ENCODE results near the gene TPRA1. TPM values are rescaled to one million over a fixed set of nuclear protein-coding genes. Genes with fewer than 3 reads are reported as not detected.

The TPRA1 gene
- total and polyA plus RNA-seq, 2 experiments from 2014 or later, result 16.7 to 30.4 TPM

DNA sequence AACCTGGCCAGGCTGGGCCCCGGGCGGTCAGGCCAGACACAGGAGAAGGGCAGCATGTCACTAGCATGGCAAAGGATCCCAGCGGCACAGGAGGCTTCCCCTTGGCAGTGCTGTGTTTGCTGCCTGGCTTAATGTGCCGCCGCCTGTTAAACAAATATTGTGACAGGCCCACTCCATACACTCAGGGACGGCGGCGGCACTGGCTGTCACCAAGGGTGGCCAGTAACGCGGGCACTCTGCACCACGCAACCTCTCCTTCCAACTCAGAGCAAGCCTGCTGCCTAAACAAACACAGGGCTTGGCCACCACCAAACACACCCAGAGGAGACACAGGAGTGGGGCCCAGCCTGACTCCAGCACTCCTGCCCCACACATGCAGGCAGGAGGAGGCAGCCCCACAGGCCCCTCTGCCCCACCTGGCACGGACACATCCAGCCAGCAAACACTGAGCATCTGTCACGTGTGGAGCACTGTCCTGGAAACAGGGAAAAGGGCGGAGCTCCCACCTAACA lies 48.0 kb downstream of the TPRA1 start:
- Mint-ChIP-seq H3K27ac (no peak overlapping the region), H3K27me3 (ENCODE audit: insufficient read depth, low read depth, poor library complexity) (peaks cover 20% of the 10 kb centered on the region), H3K4me3 (no peak overlapping the region), H3K36me3 (ENCODE audit: low read depth) (no peaks in the 10 kb centered on the region), H3K4me1 (peaks cover 15% of the 10 kb centered on the region), H3K9me3 (no peaks in the 10 kb centered on the region)
- no peak overlapping the region for H3K4me3 ChIP-seq
- ATAC-seq (no peak), DNase-seq (ENCODE audit: low spot score) (no peak)
- no peaks in the 10 kb centered on the region for H3K36me3 ChIP-seq (ENCODE audit: insufficient read depth)
- H3K27me3 ChIP-seq (ENCODE audit: insufficient read depth), result peaks cover 9% of the 10 kb centered on the region; the same call in 1 of the 2 replicates
- no peaks in the 10 kb centered on the region for H3K79me2 ChIP-seq (replicated peaks; ENCODE audit: insufficient read depth)
- TF ChIP-seq STAT1 (IDR thresholded peaks at IDR 0.05; ENCODE audit: unreplicated experiment), result no peak
- no peak for TF ChIP-seq ZNF114 (CRISPR knock-in tag; IDR thresholded peaks at IDR 0.05)
- TF ChIP-seq, protein P1, sequence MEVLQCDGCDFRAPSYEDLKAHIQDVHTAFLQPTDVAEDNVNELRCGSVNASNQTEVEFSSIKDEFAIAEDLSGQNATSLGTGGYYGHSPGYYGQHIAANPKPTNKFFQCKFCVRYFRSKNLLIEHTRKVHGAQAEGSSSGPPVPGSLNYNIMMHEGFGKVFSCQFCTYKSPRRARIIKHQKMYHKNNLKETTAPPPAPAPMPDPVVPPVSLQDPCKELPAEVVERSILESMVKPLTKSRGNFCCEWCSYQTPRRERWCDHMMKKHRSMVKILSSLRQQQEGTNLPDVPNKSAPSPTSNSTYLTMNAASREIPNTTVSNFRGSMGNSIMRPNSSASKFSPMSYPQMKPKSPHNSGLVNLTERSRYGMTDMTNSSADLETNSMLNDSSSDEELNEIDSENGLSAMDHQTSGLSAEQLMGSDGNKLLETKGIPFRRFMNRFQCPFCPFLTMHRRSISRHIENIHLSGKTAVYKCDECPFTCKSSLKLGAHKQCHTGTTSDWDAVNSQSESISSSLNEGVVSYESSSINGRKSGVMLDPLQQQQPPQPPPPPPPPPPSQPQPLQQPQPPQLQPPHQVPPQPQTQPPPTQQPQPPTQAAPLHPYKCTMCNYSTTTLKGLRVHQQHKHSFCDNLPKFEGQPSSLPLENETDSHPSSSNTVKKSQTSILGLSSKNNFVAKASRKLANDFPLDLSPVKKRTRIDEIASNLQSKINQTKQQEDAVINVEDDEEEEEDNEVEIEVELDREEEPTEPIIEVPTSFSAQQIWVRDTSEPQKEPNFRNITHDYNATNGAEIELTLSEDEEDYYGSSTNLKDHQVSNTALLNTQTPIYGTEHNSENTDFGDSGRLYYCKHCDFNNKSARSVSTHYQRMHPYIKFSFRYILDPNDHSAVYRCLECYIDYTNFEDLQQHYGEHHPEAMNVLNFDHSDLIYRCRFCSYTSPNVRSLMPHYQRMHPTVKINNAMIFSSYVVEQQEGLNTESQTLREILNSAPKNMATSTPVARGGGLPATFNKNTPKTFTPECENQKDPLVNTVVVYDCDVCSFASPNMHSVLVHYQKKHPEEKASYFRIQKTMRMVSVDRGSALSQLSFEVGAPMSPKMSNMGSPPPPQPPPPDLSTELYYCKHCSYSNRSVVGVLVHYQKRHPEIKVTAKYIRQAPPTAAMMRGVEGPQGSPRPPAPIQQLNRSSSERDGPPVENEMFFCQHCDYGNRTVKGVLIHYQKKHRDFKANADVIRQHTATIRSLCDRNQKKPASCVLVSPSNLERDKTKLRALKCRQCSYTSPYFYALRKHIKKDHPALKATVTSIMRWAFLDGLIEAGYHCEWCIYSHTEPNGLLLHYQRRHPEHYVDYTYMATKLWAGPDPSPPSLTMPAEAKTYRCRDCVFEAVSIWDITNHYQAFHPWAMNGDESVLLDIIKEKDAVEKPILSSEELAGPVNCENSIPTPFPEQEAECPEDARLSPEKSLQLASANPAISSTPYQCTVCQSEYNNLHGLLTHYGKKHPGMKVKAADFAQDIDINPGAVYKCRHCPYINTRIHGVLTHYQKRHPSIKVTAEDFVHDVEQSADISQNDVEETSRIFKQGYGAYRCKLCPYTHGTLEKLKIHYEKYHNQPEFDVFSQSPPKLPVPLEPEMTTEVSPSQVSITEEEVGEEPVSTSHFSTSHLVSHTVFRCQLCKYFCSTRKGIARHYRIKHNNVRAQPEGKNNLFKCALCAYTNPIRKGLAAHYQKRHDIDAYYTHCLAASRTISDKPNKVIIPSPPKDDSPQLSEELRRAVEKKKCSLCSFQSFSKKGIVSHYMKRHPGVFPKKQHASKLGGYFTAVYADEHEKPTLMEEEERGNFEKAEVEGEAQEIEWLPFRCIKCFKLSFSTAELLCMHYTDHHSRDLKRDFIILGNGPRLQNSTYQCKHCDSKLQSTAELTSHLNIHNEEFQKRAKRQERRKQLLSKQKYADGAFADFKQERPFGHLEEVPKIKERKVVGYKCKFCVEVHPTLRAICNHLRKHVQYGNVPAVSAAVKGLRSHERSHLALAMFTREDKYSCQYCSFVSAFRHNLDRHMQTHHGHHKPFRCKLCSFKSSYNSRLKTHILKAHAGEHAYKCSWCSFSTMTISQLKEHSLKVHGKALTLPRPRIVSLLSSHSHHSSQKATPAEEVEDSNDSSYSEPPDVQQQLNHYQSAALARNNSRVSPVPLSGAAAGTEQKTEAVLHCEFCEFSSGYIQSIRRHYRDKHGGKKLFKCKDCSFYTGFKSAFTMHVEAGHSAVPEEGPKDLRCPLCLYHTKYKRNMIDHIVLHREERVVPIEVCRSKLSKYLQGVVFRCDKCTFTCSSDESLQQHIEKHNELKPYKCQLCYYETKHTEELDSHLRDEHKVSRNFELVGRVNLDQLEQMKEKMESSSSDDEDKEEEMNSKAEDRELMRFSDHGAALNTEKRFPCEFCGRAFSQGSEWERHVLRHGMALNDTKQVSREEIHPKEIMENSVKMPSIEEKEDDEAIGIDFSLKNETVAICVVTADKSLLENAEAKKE (CRISPR knock-in tag; IDR thresholded peaks at IDR 0.05), result no peak
- no peak for TF ChIP-seq NANOG (IDR thresholded peaks at IDR 0.05; ENCODE audit: borderline replicate concordance)
- no peak for TF ChIP-seq EZH2 (IDR thresholded peaks at IDR 0.05; ENCODE audit: low read depth, unreplicated experiment)
- TF ChIP-seq, protein P2, sequence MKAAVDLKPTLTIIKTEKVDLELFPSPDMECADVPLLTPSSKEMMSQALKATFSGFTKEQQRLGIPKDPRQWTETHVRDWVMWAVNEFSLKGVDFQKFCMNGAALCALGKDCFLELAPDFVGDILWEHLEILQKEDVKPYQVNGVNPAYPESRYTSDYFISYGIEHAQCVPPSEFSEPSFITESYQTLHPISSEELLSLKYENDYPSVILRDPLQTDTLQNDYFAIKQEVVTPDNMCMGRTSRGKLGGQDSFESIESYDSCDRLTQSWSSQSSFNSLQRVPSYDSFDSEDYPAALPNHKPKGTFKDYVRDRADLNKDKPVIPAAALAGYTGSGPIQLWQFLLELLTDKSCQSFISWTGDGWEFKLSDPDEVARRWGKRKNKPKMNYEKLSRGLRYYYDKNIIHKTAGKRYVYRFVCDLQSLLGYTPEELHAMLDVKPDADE (IDR thresholded peaks at IDR 0.05), result no peak
- TF ChIP-seq, protein P3, sequence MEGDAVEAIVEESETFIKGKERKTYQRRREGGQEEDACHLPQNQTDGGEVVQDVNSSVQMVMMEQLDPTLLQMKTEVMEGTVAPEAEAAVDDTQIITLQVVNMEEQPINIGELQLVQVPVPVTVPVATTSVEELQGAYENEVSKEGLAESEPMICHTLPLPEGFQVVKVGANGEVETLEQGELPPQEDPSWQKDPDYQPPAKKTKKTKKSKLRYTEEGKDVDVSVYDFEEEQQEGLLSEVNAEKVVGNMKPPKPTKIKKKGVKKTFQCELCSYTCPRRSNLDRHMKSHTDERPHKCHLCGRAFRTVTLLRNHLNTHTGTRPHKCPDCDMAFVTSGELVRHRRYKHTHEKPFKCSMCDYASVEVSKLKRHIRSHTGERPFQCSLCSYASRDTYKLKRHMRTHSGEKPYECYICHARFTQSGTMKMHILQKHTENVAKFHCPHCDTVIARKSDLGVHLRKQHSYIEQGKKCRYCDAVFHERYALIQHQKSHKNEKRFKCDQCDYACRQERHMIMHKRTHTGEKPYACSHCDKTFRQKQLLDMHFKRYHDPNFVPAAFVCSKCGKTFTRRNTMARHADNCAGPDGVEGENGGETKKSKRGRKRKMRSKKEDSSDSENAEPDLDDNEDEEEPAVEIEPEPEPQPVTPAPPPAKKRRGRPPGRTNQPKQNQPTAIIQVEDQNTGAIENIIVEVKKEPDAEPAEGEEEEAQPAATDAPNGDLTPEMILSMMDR (conservative IDR thresholded peaks at IDR 0.05; ENCODE audit: low read depth in 2 of 2), result no peak
- no peak for TF ChIP-seq POLR2AphosphoS5 (IDR thresholded peaks at IDR 0.05; ENCODE audit: low read depth)
- TF ChIP-seq, protein P4, sequence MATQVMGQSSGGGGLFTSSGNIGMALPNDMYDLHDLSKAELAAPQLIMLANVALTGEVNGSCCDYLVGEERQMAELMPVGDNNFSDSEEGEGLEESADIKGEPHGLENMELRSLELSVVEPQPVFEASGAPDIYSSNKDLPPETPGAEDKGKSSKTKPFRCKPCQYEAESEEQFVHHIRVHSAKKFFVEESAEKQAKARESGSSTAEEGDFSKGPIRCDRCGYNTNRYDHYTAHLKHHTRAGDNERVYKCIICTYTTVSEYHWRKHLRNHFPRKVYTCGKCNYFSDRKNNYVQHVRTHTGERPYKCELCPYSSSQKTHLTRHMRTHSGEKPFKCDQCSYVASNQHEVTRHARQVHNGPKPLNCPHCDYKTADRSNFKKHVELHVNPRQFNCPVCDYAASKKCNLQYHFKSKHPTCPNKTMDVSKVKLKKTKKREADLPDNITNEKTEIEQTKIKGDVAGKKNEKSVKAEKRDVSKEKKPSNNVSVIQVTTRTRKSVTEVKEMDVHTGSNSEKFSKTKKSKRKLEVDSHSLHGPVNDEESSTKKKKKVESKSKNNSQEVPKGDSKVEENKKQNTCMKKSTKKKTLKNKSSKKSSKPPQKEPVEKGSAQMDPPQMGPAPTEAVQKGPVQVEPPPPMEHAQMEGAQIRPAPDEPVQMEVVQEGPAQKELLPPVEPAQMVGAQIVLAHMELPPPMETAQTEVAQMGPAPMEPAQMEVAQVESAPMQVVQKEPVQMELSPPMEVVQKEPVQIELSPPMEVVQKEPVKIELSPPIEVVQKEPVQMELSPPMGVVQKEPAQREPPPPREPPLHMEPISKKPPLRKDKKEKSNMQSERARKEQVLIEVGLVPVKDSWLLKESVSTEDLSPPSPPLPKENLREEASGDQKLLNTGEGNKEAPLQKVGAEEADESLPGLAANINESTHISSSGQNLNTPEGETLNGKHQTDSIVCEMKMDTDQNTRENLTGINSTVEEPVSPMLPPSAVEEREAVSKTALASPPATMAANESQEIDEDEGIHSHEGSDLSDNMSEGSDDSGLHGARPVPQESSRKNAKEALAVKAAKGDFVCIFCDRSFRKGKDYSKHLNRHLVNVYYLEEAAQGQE (IDR thresholded peaks at IDR 0.05; ENCODE audit: unreplicated experiment), result no peak
- no peak for TF ChIP-seq JUNB (IDR thresholded peaks at IDR 0.05; ENCODE audit: unreplicated experiment)
- TF ChIP-seq EZH2phosphoT487 (IDR thresholded peaks at IDR 0.05; ENCODE audit: unreplicated experiment), result no peak
- no peaks in the 10 kb centered on the region; the same call in 1 of the 2 replicates for H3K4me1 ChIP-seq (ENCODE audit: insufficient read depth)
- no peak overlapping the region for H3K27ac ChIP-seq (ENCODE audit: low read depth)
- H2AFZ ChIP-seq, result no peak overlapping the region
- H3F3A ChIP-seq (replicated peaks; ENCODE audit: low read depth), result no peaks in the 10 kb centered on the region
- H4K20me1 ChIP-seq (replicated peaks; ENCODE audit: insufficient read depth), result no peaks in the 10 kb centered on the region
- H3K4me2 ChIP-seq, result no peak overlapping the region
- H3K9me2 ChIP-seq (ENCODE audit: insufficient read depth), result no peaks in the 10 kb centered on the region
